Mesendoderm (in vitro differentiated cells): Measurements from ENCODE around the gene TMPRSS11A. TPM values are rescaled to one million over a fixed set of nuclear protein-coding genes. Genes with fewer than 3 reads are reported as not detected.

Source experiments
- DNase-seq: peaks from one replicate; pipeline ENCODE4 v3.0.0; 2013
- H2AK5ac ChIP-seq: 2 replicates; pipeline ENCODE4 v1.6.1; 2013; ENCODE audit warnings: low read length, inconsistent platforms
- H2BK120ac ChIP-seq: 2 replicates; pipeline ENCODE4 v1.6.1; 2013; ENCODE audit warnings: low read depth, mild to moderate bottlenecking, low read length, moderate library complexity, mixed read lengths
- H2BK15ac ChIP-seq: replicated peaks from 2 replicates; pipeline ENCODE4 v1.6.1; 2013; ENCODE audit warnings: low read depth, mild to moderate bottlenecking, moderate library complexity
- H2BK5ac ChIP-seq: 2 replicates; pipeline ENCODE4 v1.6.1; 2013; ENCODE audit warnings: low read length, inconsistent platforms
- H3K18ac ChIP-seq: 2 replicates; pipeline ENCODE4 v1.6.1; 2013; ENCODE audit warnings: mild to moderate bottlenecking, low read length, mixed read lengths
- H3K23ac ChIP-seq: one replicate; pipeline ENCODE4 v1.6.1; 2013; ENCODE audit warnings: low read length
- H3K27ac ChIP-seq: 2 replicates; pipeline ENCODE4 v1.5.1; 2013; ENCODE audit warnings: low read depth, mild to moderate bottlenecking, inconsistent platforms, low read length, moderate library complexity
- H3K27me3 ChIP-seq: 2 replicates; pipeline ENCODE4 v1.6.1; 2013; ENCODE audit warnings: low read length, control low read depth, mild to moderate bottlenecking, inconsistent platforms; ENCODE audit not compliant: insufficient read depth, poor library complexity
- H3K36me3 ChIP-seq: 2 replicates; pipeline ENCODE4 v1.6.1; 2013; ENCODE audit warnings: low read length, inconsistent platforms; ENCODE audit not compliant: control insufficient read depth, insufficient read depth
- H3K4ac ChIP-seq: one replicate; pipeline ENCODE4 v1.6.1; 2013; ENCODE audit warnings: low read depth, mild to moderate bottlenecking, low read length, moderate library complexity
- H3K4me1 ChIP-seq: 2 replicates; pipeline ENCODE4 v1.6.1; 2013; ENCODE audit warnings: low read depth, low read length, inconsistent platforms; ENCODE audit not compliant: control insufficient read depth
- H3K4me2 ChIP-seq: 2 replicates; pipeline ENCODE4 v1.6.1; 2013; ENCODE audit warnings: low read length
- H3K4me3 ChIP-seq: 2 replicates; pipeline ENCODE4 v1.5.1; 2013; ENCODE audit warnings: mild to moderate bottlenecking, low read length
- H3K56ac ChIP-seq: one replicate; pipeline ENCODE4 v1.6.1; 2013; ENCODE audit warnings: low read length
- H3K79me1 ChIP-seq: 2 replicates; pipeline ENCODE4 v1.6.1; 2013; ENCODE audit warnings: low read length, inconsistent platforms
- H3K79me2 ChIP-seq: 2 replicates; pipeline ENCODE4 v1.6.1; 2013; ENCODE audit warnings: mild to moderate bottlenecking, low read length; ENCODE audit not compliant: control insufficient read depth, insufficient read depth
- H3K9ac ChIP-seq: 2 replicates; pipeline ENCODE4 v1.6.1; 2013; ENCODE audit warnings: low read length, inconsistent platforms
- H4K5ac ChIP-seq: one replicate; pipeline ENCODE4 v1.6.1; 2013; ENCODE audit warnings: low read length
- H4K8ac ChIP-seq: one replicate; pipeline ENCODE4 v1.6.1; 2013; ENCODE audit warnings: low read depth, mild to moderate bottlenecking, control low read depth, low read length, moderate library complexity
- WGBS: extraction: QIAGEN DNeasy Blood & Tissue Kit; methylation state at CpG from one replicate; pipeline ENCODE4 v1.1.7; 2013; ENCODE audit warnings: low lambda C conversion rate, missing lambda C conversion rate; ENCODE audit not compliant: insufficient coverage; ENCODE audit errors: extremely low coverage; 5-methylcytosine and 5-hydroxymethylcytosine counted together
- polyA plus RNA-seq, 2 experiments: library from polyadenylated mRNA; stranded (reverse); fragments of 200-250 nt; gene quantifications; one replicate each; pipeline ENCODE4 v1.2.3, GENCODE V29; 2013

Gene TMPRSS11A, protein sequence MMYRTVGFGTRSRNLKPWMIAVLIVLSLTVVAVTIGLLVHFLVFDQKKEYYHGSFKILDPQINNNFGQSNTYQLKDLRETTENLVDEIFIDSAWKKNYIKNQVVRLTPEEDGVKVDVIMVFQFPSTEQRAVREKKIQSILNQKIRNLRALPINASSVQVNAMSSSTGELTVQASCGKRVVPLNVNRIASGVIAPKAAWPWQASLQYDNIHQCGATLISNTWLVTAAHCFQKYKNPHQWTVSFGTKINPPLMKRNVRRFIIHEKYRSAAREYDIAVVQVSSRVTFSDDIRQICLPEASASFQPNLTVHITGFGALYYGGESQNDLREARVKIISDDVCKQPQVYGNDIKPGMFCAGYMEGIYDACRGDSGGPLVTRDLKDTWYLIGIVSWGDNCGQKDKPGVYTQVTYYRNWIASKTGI
- polyA plus RNA-seq (2013, experiment 1 of 2) = not detected
- polyA plus RNA-seq (2013, experiment 2 of 2) = not detected

DNA sequence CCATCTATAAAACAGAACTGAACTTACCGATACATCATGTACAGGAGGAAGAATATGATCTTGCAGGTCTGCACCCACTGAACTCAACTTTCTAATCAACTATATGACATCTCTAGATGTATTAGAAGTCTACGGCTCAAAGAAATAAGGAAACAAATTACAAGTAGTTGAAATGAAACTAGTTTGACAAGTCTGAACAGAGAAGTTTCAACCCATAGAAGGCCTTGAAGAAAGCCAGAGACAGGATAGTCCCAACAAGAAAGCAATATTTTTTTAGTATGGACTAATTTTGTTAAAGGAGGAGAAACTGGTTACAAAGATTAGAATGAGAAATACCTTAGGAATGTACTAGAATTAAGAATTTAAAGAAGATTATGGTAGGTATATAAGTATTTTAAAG is at the start of gene TMPRSS11A:
TMPRSS11A (minus strand) TSS at position 138 of the 400 bp plus-strand sequence; CDS start at position 38, 100 bp downstream.
- Histone ChIP-seq H2BK5ac (no peak within 1 kb of the TSS), H3K79me2 (no peaks in the 10 kb centered on the region), H3K27me3 (no peaks in the 10 kb centered on the region), H4K8ac (no peak within 1 kb of the TSS), H3K18ac (no peak within 1 kb of the TSS), H2AK5ac (no peak within 1 kb of the TSS), H3K27ac (no peak within 1 kb of the TSS), H4K5ac (no peak within 1 kb of the TSS), H2BK15ac (no peak within 1 kb of the TSS), H2BK120ac (no peak within 1 kb of the TSS), H3K4me3 (no peak within 1 kb of the TSS), H3K4me1 (no peaks in the 10 kb centered on the region), H3K4me2 (no peak within 1 kb of the TSS), H3K4ac (no peak within 1 kb of the TSS), H3K9ac (no peak within 1 kb of the TSS), H3K56ac (no peak within 1 kb of the TSS), H3K79me1 (no peaks in the 10 kb centered on the region), H3K36me3 (no peaks in the 10 kb centered on the region), H3K23ac (no peak within 1 kb of the TSS)
- no CpG with 5 or more reads among the region's 2 CpGs for WGBS
- DNase-seq = no peak

DNA sequence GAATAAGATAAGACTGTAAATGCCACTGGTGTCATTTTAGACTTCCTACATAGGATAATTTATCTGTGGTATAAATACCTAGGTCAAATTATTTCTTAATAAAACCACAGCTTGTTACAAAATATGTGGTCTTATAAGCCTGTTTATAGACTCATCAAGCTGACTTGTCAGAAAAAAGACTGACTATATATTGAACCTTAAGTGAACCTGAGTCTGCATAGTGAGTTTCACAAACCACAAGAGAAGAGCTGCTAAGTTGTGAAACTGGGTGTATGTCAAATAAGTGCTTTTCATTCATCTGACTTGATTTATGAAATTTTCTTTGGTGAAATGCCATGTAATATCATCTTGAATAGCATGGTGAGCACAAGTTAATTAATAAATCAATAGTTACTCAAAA is 48.4 kb upstream of the TMPRSS11A start:
- H3K79me1 ChIP-seq = no peaks in the 10 kb centered on the region
- H2AK5ac ChIP-seq = no peak overlapping the region
- no peaks in the 10 kb centered on the region for H3K4me1 ChIP-seq
- no peak overlapping the region for H3K23ac ChIP-seq
- no peak overlapping the region for H2BK120ac ChIP-seq
- no peak overlapping the region for H4K5ac ChIP-seq
- no peak overlapping the region for H4K8ac ChIP-seq
- H3K27ac ChIP-seq = no peak overlapping the region
- no peak overlapping the region for H3K4me3 ChIP-seq
- no peak overlapping the region for H3K56ac ChIP-seq
- no peak overlapping the region for H2BK15ac ChIP-seq
- H3K4me2 ChIP-seq = no peak overlapping the region
- H3K4ac ChIP-seq = no peak overlapping the region
- no peak overlapping the region for H3K18ac ChIP-seq
- H2BK5ac ChIP-seq = no peak overlapping the region
- no peaks in the 10 kb centered on the region for H3K36me3 ChIP-seq
- H3K79me2 ChIP-seq = no peaks in the 10 kb centered on the region
- H3K27me3 ChIP-seq = no peaks in the 10 kb centered on the region
- H3K9ac ChIP-seq = no peak overlapping the region
- no peak for DNase-seq

DNA sequence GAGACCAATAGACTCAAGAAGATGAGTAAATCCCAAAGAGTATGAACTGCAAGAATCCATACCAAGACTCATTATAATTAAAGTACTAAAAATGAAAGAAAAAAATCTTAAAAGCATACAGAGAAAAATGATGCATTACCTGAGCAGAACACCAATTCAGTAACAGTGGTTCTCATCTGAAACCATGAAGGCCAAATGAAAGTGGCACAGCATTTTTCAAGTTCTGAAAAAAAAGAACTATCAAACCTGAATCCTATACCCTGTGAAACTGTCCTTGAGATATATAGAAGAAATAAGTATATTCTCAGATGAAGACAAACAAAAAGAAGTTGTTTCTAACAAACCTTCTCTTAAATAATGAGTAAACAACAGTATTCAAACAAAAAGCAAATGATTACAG is 39.6 kb upstream of the TMPRSS11A start:
- DNase-seq = no peak
- Histone ChIP-seq H3K56ac (no peak overlapping the region), H4K8ac (no peak overlapping the region), H3K4me2 (no peak overlapping the region), H2BK5ac (no peak overlapping the region), H3K23ac (no peak overlapping the region), H4K5ac (no peak overlapping the region), H3K4me1 (no peaks in the 10 kb centered on the region), H3K9ac (no peak overlapping the region), H3K18ac (no peak overlapping the region), H3K36me3 (no peaks in the 10 kb centered on the region), H3K27ac (no peak overlapping the region), H3K79me2 (no peaks in the 10 kb centered on the region), H2AK5ac (no peak overlapping the region), H3K4me3 (no peak overlapping the region), H2BK120ac (no peak overlapping the region), H2BK15ac (no peak overlapping the region), H3K27me3 (no peaks in the 10 kb centered on the region), H3K79me1 (no peaks in the 10 kb centered on the region), H3K4ac (no peak overlapping the region)

DNA sequence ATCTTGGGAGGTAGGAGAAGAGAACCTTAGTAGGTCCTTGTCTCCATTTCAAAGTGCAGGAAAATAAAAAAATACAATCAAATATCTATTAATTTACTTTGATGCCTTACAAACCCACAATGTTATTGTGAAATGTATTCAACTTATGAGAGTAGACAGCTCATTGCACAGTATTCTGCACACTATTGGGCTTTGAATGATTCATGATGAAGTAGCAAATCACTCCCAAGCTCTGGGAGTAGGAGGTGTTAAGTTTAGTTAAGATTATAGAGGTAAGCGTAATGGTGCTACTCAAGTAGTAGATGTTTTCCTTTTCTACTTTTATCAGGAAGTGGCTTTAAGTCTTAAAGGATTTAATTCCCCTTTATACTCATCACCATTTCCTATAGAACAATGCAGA is 32.8 kb upstream of the TMPRSS11A start:
- Histone ChIP-seq H3K18ac (no peak overlapping the region), H3K4me1 (no peaks in the 10 kb centered on the region), H3K23ac (no peak overlapping the region), H3K9ac (no peak overlapping the region), H3K79me1 (no peaks in the 10 kb centered on the region), H3K27ac (no peak overlapping the region), H3K79me2 (no peaks in the 10 kb centered on the region), H3K27me3 (no peaks in the 10 kb centered on the region), H2AK5ac (no peak overlapping the region), H2BK120ac (no peak overlapping the region), H3K56ac (no peak overlapping the region), H3K4me2 (no peak overlapping the region), H2BK5ac (no peak overlapping the region), H4K5ac (no peak overlapping the region), H3K36me3 (no peaks in the 10 kb centered on the region), H2BK15ac (no peak overlapping the region), H3K4ac (no peak overlapping the region), H4K8ac (no peak overlapping the region), H3K4me3 (no peak overlapping the region)
- DNase-seq = no peak
- WGBS = no CpG with 5 or more reads among the region's 1 CpG

DNA sequence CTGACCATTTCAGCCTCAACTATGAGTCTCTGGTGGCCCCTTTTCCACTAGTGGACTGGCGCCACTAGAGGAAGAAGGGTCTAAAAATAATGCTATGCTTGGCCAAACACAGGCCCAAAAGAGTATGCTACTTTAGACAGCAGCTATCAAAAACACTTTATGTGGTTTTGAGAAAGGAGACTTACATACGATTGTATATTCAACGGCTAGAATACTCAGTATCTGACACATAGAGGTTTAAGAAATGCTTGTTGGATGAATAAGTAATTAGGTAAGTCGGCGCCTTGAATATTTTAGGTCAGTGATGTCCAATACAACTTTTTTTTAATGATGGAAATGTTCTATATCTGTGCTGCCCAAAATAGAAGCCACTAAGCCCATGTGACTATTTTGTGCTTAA is 25.7 kb upstream of the TMPRSS11A start:
- Histone ChIP-seq H3K4me1 (no peaks in the 10 kb centered on the region), H3K18ac (no peak overlapping the region), H2BK15ac (no peak overlapping the region), H4K5ac (no peak overlapping the region), H2BK5ac (no peak overlapping the region), H3K9ac (no peak overlapping the region), H4K8ac (no peak overlapping the region), H3K4me3 (no peak overlapping the region), H3K79me2 (no peaks in the 10 kb centered on the region), H3K23ac (no peak overlapping the region), H3K56ac (no peak overlapping the region), H3K4me2 (no peak overlapping the region), H2BK120ac (no peak overlapping the region), H3K27ac (no peak overlapping the region), H3K36me3 (no peaks in the 10 kb centered on the region), H2AK5ac (no peak overlapping the region), H3K27me3 (no peaks in the 10 kb centered on the region), H3K79me1 (no peaks in the 10 kb centered on the region), H3K4ac (no peak overlapping the region)
- DNase-seq = no peak
- WGBS = no CpG with 5 or more reads among the region's 5 CpGs

DNA sequence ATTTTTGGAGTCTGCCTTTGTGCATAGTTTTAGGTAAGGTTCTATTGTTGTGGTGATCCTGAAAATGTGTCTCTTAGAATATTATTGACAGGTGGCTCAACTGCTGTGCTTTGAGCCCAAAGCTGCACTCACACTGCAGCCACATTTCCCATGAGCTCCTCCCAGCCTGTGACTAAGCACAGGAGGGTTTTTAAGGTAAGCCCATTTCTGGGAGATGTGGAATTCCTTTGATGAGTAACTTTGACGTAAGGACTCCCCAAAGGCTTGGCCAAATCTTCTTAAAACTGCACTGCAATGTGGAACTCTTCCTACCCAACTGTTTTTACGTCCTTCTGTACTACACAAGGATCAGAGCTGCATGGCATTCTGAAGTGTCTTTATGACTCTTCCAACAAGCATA is 20.0 kb upstream of the TMPRSS11A start:
- Histone ChIP-seq H3K27me3 (no peaks in the 10 kb centered on the region), H3K4me1 (no peaks in the 10 kb centered on the region), H2AK5ac (no peak overlapping the region), H4K5ac (no peak overlapping the region), H3K18ac (no peak overlapping the region), H3K4me3 (no peak overlapping the region), H3K79me2 (no peaks in the 10 kb centered on the region), H3K27ac (no peak overlapping the region), H3K4me2 (no peak overlapping the region), H2BK15ac (no peak overlapping the region), H4K8ac (no peak overlapping the region), H3K56ac (no peak overlapping the region), H3K23ac (no peak overlapping the region), H3K4ac (no peak overlapping the region), H3K79me1 (no peaks in the 10 kb centered on the region), H3K36me3 (no peaks in the 10 kb centered on the region), H3K9ac (no peak overlapping the region), H2BK5ac (no peak overlapping the region), H2BK120ac (no peak overlapping the region)
- DNase-seq = no peak
- no CpG with 5 or more reads among the region's 2 CpGs for WGBS
